Trophoblast cell (in vitro differentiated cells and primary cell): ENCODE results near the gene LCLAT1.

Experiments used
- DNase-seq, 2 donors: peaks; one replicate each; pipeline ENCODE4 v3.0.0-alpha.2; 2016
- H2AFZ ChIP-seq: 2 replicates; pipeline ENCODE4 v1.6.1; 2013; ENCODE audit warnings: low read length, moderate library complexity, mild to moderate bottlenecking; ENCODE audit not compliant: insufficient read depth, poor library complexity
- H2AK5ac ChIP-seq: 2 replicates; pipeline ENCODE4 v1.6.1; 2013; ENCODE audit warnings: mild to moderate bottlenecking, low read length
- H2BK120ac ChIP-seq: 2 replicates; pipeline ENCODE4 v1.6.1; 2013; ENCODE audit warnings: low read length, mild to moderate bottlenecking, moderate library complexity; ENCODE audit not compliant: insufficient read depth, poor library complexity
- H2BK12ac ChIP-seq: 2 replicates; pipeline ENCODE4 v1.6.1; 2013; ENCODE audit warnings: mild to moderate bottlenecking, low read length, moderate library complexity
- H2BK5ac ChIP-seq: 2 replicates; pipeline ENCODE4 v1.6.1; 2013; ENCODE audit warnings: low read length, low read depth, moderate library complexity, mild to moderate bottlenecking; ENCODE audit not compliant: poor library complexity
- H3K14ac ChIP-seq: 2 replicates; pipeline ENCODE4 v1.6.1; 2013; ENCODE audit warnings: mild to moderate bottlenecking, low read length
- H3K18ac ChIP-seq: 2 replicates; pipeline ENCODE4 v1.6.1; 2013; ENCODE audit warnings: mild to moderate bottlenecking, low read length
- H3K23ac ChIP-seq: 2 replicates; pipeline ENCODE4 v1.6.1; 2013; ENCODE audit warnings: low read length
- H3K27ac ChIP-seq: 2 replicates; pipeline ENCODE4 v1.5.1; 2013; ENCODE audit warnings: low read depth, mild to moderate bottlenecking, inconsistent platforms, low read length, moderate library complexity
- H3K27me3 ChIP-seq: 2 replicates; pipeline ENCODE4 v1.6.1; 2013; ENCODE audit warnings: inconsistent platforms, mild to moderate bottlenecking, low read length, moderate library complexity; ENCODE audit not compliant: insufficient read depth
- H3K36me3 ChIP-seq, 2 experiments: 1 replicate in 1 of 2; 2 replicates in 1 of 2; pipeline ENCODE4 v1.6.1; 2013; ENCODE audit warnings: low read length in 2 of 2, mild to moderate bottlenecking in 2 of 2, moderate library complexity in 1 of 2; ENCODE audit not compliant: insufficient read depth in 2 of 2, control insufficient read depth in 1 of 2
- H3K4ac ChIP-seq: 2 replicates; pipeline ENCODE4 v1.6.1; 2013; ENCODE audit warnings: low read depth, mild to moderate bottlenecking, low read length, moderate library complexity
- H3K4me1 ChIP-seq, 2 experiments: 1 replicate in 1 of 2; 2 replicates in 1 of 2; pipeline ENCODE4 v1.6.1; 2013; ENCODE audit warnings: low read length in 2 of 2, mild to moderate bottlenecking in 2 of 2, moderate library complexity in 1 of 2; ENCODE audit not compliant: insufficient read depth in 2 of 2, control insufficient read depth in 1 of 2
- H3K4me2 ChIP-seq: 2 replicates; pipeline ENCODE4 v1.6.1; 2013; ENCODE audit warnings: inconsistent platforms, mild to moderate bottlenecking, low read length, moderate library complexity
- H3K4me3 ChIP-seq: 2 replicates; pipeline ENCODE4 v1.5.1; 2013; ENCODE audit warnings: mild to moderate bottlenecking, low read depth, low read length, inconsistent platforms
- H3K79me1 ChIP-seq: one replicate; pipeline ENCODE4 v1.6.1; 2013; ENCODE audit warnings: low read length
- H3K79me2 ChIP-seq: 2 replicates; pipeline ENCODE4 v1.6.1; 2013; ENCODE audit warnings: low read length, mild to moderate bottlenecking; ENCODE audit not compliant: control insufficient read depth, insufficient read depth, poor library complexity
- H3K9ac ChIP-seq: 2 replicates; pipeline ENCODE4 v1.6.1; 2013; ENCODE audit warnings: mild to moderate bottlenecking, low read length
- H3K9me3 ChIP-seq: 2 replicates; pipeline ENCODE4 v1.6.1; 2013; ENCODE audit warnings: low read depth, mild to moderate bottlenecking, control low read depth, inconsistent platforms, low read length; ENCODE audit not compliant: insufficient read depth
- H4K12ac ChIP-seq: 2 replicates; pipeline ENCODE4 v1.6.1; 2013; ENCODE audit warnings: low read depth, mild to moderate bottlenecking, low read length, moderate library complexity
- H4K8ac ChIP-seq: 2 replicates; pipeline ENCODE4 v1.6.1; 2013; ENCODE audit warnings: low read depth, mild to moderate bottlenecking, low read length, moderate library complexity
- H4K91ac ChIP-seq: one replicate; pipeline ENCODE4 v1.6.1; 2013; ENCODE audit warnings: low read depth, mild to moderate bottlenecking, low read length, moderate library complexity
- WGBS: extraction: QIAGEN DNeasy Blood & Tissue Kit; methylation state at CpG from one replicate; pipeline ENCODE4 v1.1.7; 2013; ENCODE audit warnings: missing lambda C conversion rate; ENCODE audit not compliant: insufficient read length, insufficient coverage; ENCODE audit errors: extremely low coverage; 5-methylcytosine and 5-hydroxymethylcytosine counted together

Gene LCLAT1

DNA sequence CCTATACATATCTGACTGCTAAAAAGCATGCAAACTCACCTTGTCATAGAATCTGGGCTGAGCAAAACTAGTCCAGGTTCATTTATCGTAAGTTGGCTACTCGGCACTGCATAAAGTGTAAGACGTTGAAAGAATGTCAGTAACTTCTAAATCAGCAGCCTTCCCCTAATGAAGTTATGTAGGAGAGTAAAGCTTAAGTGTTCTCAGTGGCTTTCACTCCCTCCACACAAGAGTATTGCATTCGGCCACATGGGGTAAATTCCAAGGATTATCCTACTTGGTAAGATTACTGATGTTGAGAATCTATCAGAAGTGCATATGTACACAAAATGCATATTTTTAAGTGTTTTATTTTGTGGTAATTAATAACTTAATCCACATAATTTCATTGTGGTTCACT lies 130.1 kb downstream of the LCLAT1 start:
- no CpG with 5 or more reads among the region's 4 CpGs for WGBS
- DNase-seq = no peak
- H3K14ac ChIP-seq = no peak overlapping the region

DNA sequence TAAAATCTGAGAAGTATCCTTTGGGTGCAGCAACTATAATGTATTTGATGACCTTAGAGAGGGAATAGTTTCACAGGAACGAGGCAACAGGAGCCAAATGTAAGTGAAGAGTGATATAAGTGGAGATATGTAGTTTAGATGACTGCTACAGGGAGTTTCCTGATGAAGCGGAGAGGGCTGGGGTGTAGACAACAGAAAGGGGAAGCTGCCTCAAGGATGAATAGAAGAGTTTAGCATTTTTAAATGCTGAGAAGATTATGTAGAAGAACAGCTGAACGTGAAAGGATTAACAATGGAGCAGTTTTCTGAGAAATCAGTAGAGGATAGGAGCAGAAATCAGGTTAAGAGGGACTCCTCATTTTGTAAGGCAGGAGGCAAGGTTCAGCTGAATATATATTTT lies 133.3 kb downstream of the LCLAT1 start:
- Histone ChIP-seq H2AFZ (no peak overlapping the region), H3K79me2 (no peaks in the 10 kb centered on the region), H3K4ac (no peak overlapping the region), H3K18ac (no peak overlapping the region), H3K9ac (no peak overlapping the region), H3K9me3 (no peaks in the 10 kb centered on the region), H2BK120ac (no peak overlapping the region), H4K91ac (no peak overlapping the region), H3K79me1 (no peaks in the 10 kb centered on the region), H3K4me1 (no peaks in the 10 kb centered on the region), H2BK12ac (no peak overlapping the region), H3K27ac (no peak overlapping the region), H3K4me3 (no peak overlapping the region), H4K8ac (no peak overlapping the region), H3K4me2 (no peak overlapping the region), H3K14ac (no peak overlapping the region), H3K23ac (no peak overlapping the region), H3K27me3 (no peaks in the 10 kb centered on the region), H3K36me3 (no peaks in the 10 kb centered on the region), H2AK5ac (no peak overlapping the region), H2BK5ac (no peak overlapping the region), H4K12ac (no peak overlapping the region)
- no peak for DNase-seq
- no CpG with 5 or more reads among the region's 3 CpGs for WGBS

More for the DNA sequence above, 130.1 kb downstream of the LCLAT1 start:
- no peaks in the 10 kb centered on the region for H3K4me1 ChIP-seq
- no peak overlapping the region for H3K23ac ChIP-seq
- no peak overlapping the region for H4K91ac ChIP-seq
- H3K27ac ChIP-seq = no peak overlapping the region
- no peak overlapping the region for H4K12ac ChIP-seq
- H2BK12ac ChIP-seq = no peak overlapping the region
- no peaks in the 10 kb centered on the region for H3K9me3 ChIP-seq
- H2AFZ ChIP-seq = no peak overlapping the region
- no peak overlapping the region for H3K18ac ChIP-seq
- no peak overlapping the region for H4K8ac ChIP-seq
- H3K79me2 ChIP-seq = no peaks in the 10 kb centered on the region
- no peaks in the 10 kb centered on the region for H3K36me3 ChIP-seq
- H3K27me3 ChIP-seq = no peaks in the 10 kb centered on the region
- no peak overlapping the region for H2AK5ac ChIP-seq
- no peak overlapping the region for H2BK120ac ChIP-seq
- no peaks in the 10 kb centered on the region for H3K79me1 ChIP-seq
- no peak overlapping the region for H3K4ac ChIP-seq
- no peak overlapping the region for H3K4me2 ChIP-seq
- no peak overlapping the region for H3K4me3 ChIP-seq
- no peak overlapping the region for H3K9ac ChIP-seq
- no peak overlapping the region for H2BK5ac ChIP-seq

DNA sequence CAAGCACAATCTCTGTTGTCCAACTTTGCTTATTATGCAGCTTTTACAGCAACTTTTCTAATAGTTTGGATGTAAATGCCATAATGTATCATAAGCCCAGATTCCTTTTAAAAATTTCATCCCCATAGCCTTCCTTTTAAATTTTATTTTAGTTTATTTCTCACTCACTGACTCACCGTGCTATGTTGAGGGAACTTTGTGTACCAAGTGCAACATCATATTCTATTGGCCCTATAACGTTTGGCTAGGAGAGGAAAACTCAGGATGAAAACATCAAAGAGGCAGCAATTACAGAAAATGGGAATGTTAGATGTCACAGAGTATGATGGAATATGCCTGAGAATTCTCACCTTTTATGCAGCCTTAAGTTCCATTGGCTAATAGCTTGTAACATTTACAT lies 135.5 kb downstream of the LCLAT1 start:
- H3K18ac ChIP-seq = no peak overlapping the region
- H3K4me2 ChIP-seq = no peak overlapping the region
- no peak overlapping the region for H2BK5ac ChIP-seq
- H2AK5ac ChIP-seq = no peak overlapping the region
- no peaks in the 10 kb centered on the region for H3K79me2 ChIP-seq
- H3K4ac ChIP-seq = no peak overlapping the region
- H3K27ac ChIP-seq = no peak overlapping the region
- H3K23ac ChIP-seq = no peak overlapping the region
- H2BK120ac ChIP-seq = no peak overlapping the region
- no peaks in the 10 kb centered on the region for H3K36me3 ChIP-seq
- H3K14ac ChIP-seq = no peak overlapping the region
- WGBS = no CpG with 5 or more reads among the region's 2 CpGs
- H4K91ac ChIP-seq = no peak overlapping the region
- H3K79me1 ChIP-seq = no peaks in the 10 kb centered on the region
- no peak for DNase-seq
- H4K12ac ChIP-seq = no peak overlapping the region
- no peak overlapping the region for H2AFZ ChIP-seq
- H3K9ac ChIP-seq = no peak overlapping the region
- H2BK12ac ChIP-seq = no peak overlapping the region
- no peak overlapping the region for H3K4me3 ChIP-seq
- no peaks in the 10 kb centered on the region for H3K27me3 ChIP-seq
- no peaks in the 10 kb centered on the region for H3K4me1 ChIP-seq
- no peaks in the 10 kb centered on the region for H3K9me3 ChIP-seq
- H4K8ac ChIP-seq = no peak overlapping the region

DNA sequence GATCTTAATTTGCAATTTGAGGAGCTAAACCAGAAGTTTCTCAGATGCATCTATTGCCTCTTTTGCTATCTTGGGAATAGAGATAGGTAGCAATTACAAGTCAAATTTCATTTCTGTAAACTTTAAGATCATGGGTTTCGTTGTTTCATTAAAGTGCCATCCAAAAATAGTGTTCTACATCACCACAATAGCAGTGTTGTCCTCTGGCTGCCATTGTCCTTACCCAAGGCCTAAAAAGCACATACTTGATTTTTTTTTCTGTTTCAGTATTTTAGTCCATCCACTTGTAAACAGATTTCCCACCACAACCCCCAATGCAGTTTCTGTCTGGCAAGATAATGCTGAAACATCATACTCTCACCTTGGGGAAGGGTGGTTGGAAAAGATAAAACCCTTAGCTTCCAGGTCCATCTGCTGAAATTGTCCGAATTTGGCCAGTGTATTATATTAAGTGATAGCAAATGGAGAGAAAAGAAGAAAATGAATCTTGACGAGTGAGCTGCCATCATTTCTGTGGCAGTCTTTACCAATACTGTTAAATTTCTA lies 136.2 kb downstream of the LCLAT1 start:
- no peak overlapping the region for H3K4me3 ChIP-seq
- no peaks in the 10 kb centered on the region for H3K27me3 ChIP-seq
- H2AFZ ChIP-seq = no peak overlapping the region
- no peak overlapping the region for H3K9ac ChIP-seq
- no peak overlapping the region for H3K23ac ChIP-seq
- H3K4me1 ChIP-seq = no peaks in the 10 kb centered on the region
- DNase-seq = no peak
- no peak overlapping the region for H4K12ac ChIP-seq
- H3K14ac ChIP-seq = no peak overlapping the region
- no peaks in the 10 kb centered on the region for H3K36me3 ChIP-seq
- no peaks in the 10 kb centered on the region for H3K79me2 ChIP-seq
- H2AK5ac ChIP-seq = no peak overlapping the region
- H3K4me2 ChIP-seq = no peak overlapping the region
- WGBS = no CpG with 5 or more reads among the region's 3 CpGs
- H3K9me3 ChIP-seq = no peaks in the 10 kb centered on the region
- no peak overlapping the region for H4K8ac ChIP-seq
- H2BK12ac ChIP-seq = no peak overlapping the region
- no peak overlapping the region for H4K91ac ChIP-seq
- H3K27ac ChIP-seq = no peak overlapping the region
- H3K79me1 ChIP-seq = no peaks in the 10 kb centered on the region
- H3K18ac ChIP-seq = no peak overlapping the region
- no peak overlapping the region for H3K4ac ChIP-seq
- no peak overlapping the region for H2BK5ac ChIP-seq
- H2BK120ac ChIP-seq = no peak overlapping the region
